ENCODE measurements around the gene MAB21L2. TPM values are rescaled to one million over a fixed set of nuclear protein-coding genes. Genes with fewer than 3 reads are reported as not detected.

Gene MAB21L2
- total RNA-seq (2021; fragmentation: NEBNext Ultra II Directional; extraction: Animal tissue kit (Norgen Biotek cat#: 25700)) (0.11 TPM in 1 of 2 replicates, not detected in the other), polyA plus RNA-seq (2011; rRNA removed) (0.03 TPM in 2 replicates), polyA minus RNA-seq (2011; rRNA and poly(A)+ RNA removed) (0.09 TPM in 1 of 2 replicates, not detected in the other)
- polyA plus RNA-seq (2011; cell fraction: cytosol; rRNA removed): 0.08 TPM
- polyA plus RNA-seq (2011; cell fraction: nucleus; rRNA removed): 0.06 TPM
- 0.07 to 0.17 TPM in 2 of 4 replicates, not detected in the others for polyA plus RNA-seq (2012, experiment 1 of 2)
- 0.07 TPM for polyA plus RNA-seq (2012, experiment 2 of 2)
- polyA plus RNA-seq (2013, experiment 1 of 2): 0.02 TPM
- 0.02 TPM for polyA plus RNA-seq (2013, experiment 2 of 2)
- not detected for polyA minus RNA-seq (2011; cell fraction: cytosol; rRNA and poly(A)+ RNA removed)
- polyA minus RNA-seq (2011; cell fraction: nucleus; rRNA and poly(A)+ RNA removed): not detected
- long read RNA-seq, experiment 1: 0 reads
- long read RNA-seq, experiment 2: 0 reads

- Histone ChIP-seq H3K4ac (replicated peaks; ENCODE audit: insufficient read length, low read depth, low read length) (no peak within 1 kb of the TSS), H4K8ac (ENCODE audit: extremely low read depth, insufficient read depth, low read length) (no peak within 1 kb of the TSS), H3K9me3 (ENCODE audit: insufficient read depth in 2 of 2, low read depth in 1 of 2, low read length in 1 of 2) (no peaks in the 10 kb centered on the region), H2BK20ac (ENCODE audit: low read length) (no peak within 1 kb of the TSS), H4K5ac (ENCODE audit: insufficient read length, low read depth, low read length) (no peak within 1 kb of the TSS), H3K9ac (replicated peaks in 1 of 4; ENCODE audit: extremely low read depth in 1 of 4, low read depth in 3 of 4, low read length in 3 of 4) (peak within 1 kb of the TSS in 1 of 4 experiments; percentile 0; a peak in 2 of 7 replicates), H2BK120ac (replicated peaks; ENCODE audit: low read depth, low read length) (no peak within 1 kb of the TSS), H2AFZ (ENCODE audit: low read length) (no peak within 1 kb of the TSS), H3K27ac (ENCODE audit: low read depth, low read length) (no peak within 1 kb of the TSS), H2BK5ac (ENCODE audit: low read depth, low read length) (no peak within 1 kb of the TSS), H3K79me2 (ENCODE audit: control insufficient read depth in 1 of 2, insufficient read depth in 2 of 2, low read length in 2 of 2) (no peaks in the 10 kb centered on the region), H2BK15ac (ENCODE audit: low read length) (no peak within 1 kb of the TSS), H3K56ac (replicated peaks; ENCODE audit: insufficient read length, low read depth, low read length) (no peak within 1 kb of the TSS), H4K91ac (replicated peaks; ENCODE audit: insufficient read length, low read length) (no peak within 1 kb of the TSS), H3K4me2 (ENCODE audit: insufficient read depth in 1 of 2, low read depth in 2 of 2, low read length in 2 of 2) (peak within 1 kb of the TSS; percentile 93 to 99), H3K14ac (ENCODE audit: insufficient read length) (no peak within 1 kb of the TSS), H3K27me3 (replicated peaks in 1 of 4; ENCODE audit: control insufficient read depth in 3 of 4, extremely low read depth in 1 of 4, insufficient read depth in 3 of 4, low read length in 3 of 4) (peaks cover 2 to 50% (median 34%) of the 10 kb centered on the region in 4 experiments; a peak in 6 of 7 replicates), H3K23ac (ENCODE audit: insufficient read length) (no peak within 1 kb of the TSS), H2AK5ac (ENCODE audit: low read depth, low read length) (no peak within 1 kb of the TSS), H3K4me1 (replicated peaks in 1 of 4; ENCODE audit: control insufficient read depth in 3 of 4, insufficient read depth in 4 of 4, low read length in 3 of 4) (peaks cover 6 to 15% (median 8%) of the 10 kb centered on the region in 4 experiments; a peak in 5 of 7 replicates), H4K20me1 (replicated peaks in 1 of 2; ENCODE audit: control insufficient read depth in 1 of 2, insufficient read depth in 2 of 2, low read length in 2 of 2) (peaks cover 14 to 20% of the 10 kb centered on the region in 2 experiments), H3K79me1 (ENCODE audit: low read depth, low read length) (no peaks in the 10 kb centered on the region; the same call in 1 of the 2 replicates), H3K23me2 (ENCODE audit: low read depth, low read length) (peaks cover 27% of the 10 kb centered on the region), H3K4me3 (ENCODE audit: extremely low read depth in 1 of 4, insufficient read depth in 2 of 4, low read depth in 3 of 4, low read length in 4 of 4) (peak within 1 kb of the TSS; percentile 40 to 68 (median 62)), H2BK12ac (ENCODE audit: low read depth, low read length) (no peak within 1 kb of the TSS), H3K18ac (ENCODE audit: extremely low read depth, low read length) (peak within 1 kb of the TSS; percentile 56; the same call in 1 of the 2 replicates), H3K36me3 (ENCODE audit: control insufficient read depth in 2 of 4, insufficient read depth in 4 of 4, low read length in 3 of 4) (no peaks in the 10 kb centered on the region)
- peak; percentile 63 for FAIRE-seq
- WGBS, 2 experiments (ENCODE audit: extremely low coverage in 1 of 2, insufficient coverage in 1 of 2, insufficient read length in 1 of 2, insufficient replicate concordance in 2 of 2, low coverage in 1 of 2, low lambda C conversion rate in 2 of 2, missing lambda C conversion rate in 1 of 2): 2% methylated on average over 27 of the region's 27 CpGs; no CpG with 5 or more reads in 1 of the 2 experiments
- POLR2A ChIA-PET (ENCODE audit: partially characterized antibody): interaction anchor here (0.8 kb wide), 1 partner anchor 11 kb away, joined by 3 read pairs; no protein-coding TSS in a partner anchor
- CTCF ChIA-PET (ENCODE audit: partially characterized antibody): interaction anchor here (0.7 to 2.1 kb wide), 4 partner anchors 8 to 286 kb away, joined by 3 to 4 read pairs (median 3); no protein-coding TSS in a partner anchor
- peak; percentile 63 for TF ChIP-seq CTBP2 (IDR thresholded peaks at IDR 0.05; ENCODE audit: borderline replicate concordance, insufficient read depth, insufficient read length, low read length)
- TF ChIP-seq TCF12 (IDR thresholded peaks at IDR 0.05; ENCODE audit: low read depth, low read length): no peak
- DNase-seq (ENCODE audit: low read depth in 1 of 2, low spot score in 2 of 2): no peak
These were observed at the start of gene MAB21L2 for GRCh38 chr4:150582146-150582872. Gene MAB21L2, plus strand, starts transcription at chr4:150582151. Its CDS starts 879 bp downstream, at chr4:150583030.
